GM21515 (cell line): Measurements from ENCODE around the gene RNF152.

ENCODE experiments used
- ATAC-seq: cut with Tn5 transposase; IDR thresholded peaks from one replicate; pipeline ENCODE4 v1.9.1; 2021; ENCODE audit not compliant: unreplicated experiment

RNF152 gene

DNA sequence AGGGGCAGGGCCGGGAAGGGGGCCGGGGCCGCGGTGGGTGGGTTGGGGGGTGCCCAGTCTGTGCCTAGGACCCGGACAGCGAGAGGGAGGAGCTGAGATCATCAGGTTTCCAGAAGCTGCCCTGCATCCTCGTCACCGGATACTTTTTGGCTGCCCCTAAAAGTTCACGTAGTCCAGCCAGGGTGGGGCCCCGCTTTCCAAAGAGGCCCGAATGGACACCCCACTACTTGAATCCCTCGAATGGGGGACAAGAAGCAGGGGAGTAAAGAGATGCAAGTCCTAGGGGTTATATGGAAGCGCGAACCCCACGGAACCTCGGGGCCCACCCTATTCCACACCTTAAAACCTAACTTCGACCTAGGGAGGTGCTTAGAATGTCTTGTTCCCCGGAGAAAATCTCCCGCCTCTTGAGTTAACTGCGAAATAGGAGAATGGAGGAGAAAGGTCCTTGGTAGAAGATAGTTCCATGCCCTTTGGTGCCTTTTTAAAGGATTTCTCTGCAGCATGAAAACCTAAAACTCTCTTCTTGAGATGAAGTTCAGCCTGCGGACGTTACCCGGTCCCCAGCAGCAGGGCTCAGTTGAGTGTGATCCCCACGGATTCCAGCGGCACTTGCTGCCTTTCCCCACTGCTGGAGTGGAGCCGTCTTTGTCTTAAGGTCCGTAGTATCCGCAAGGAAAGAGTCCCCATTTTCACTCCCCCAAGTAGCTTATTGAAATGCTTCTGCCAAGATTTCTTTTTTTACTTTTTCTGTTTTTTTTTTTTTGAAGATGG lies 2.1 kb upstream of the RNF152 start:
- no peak for ATAC-seq

DNA sequence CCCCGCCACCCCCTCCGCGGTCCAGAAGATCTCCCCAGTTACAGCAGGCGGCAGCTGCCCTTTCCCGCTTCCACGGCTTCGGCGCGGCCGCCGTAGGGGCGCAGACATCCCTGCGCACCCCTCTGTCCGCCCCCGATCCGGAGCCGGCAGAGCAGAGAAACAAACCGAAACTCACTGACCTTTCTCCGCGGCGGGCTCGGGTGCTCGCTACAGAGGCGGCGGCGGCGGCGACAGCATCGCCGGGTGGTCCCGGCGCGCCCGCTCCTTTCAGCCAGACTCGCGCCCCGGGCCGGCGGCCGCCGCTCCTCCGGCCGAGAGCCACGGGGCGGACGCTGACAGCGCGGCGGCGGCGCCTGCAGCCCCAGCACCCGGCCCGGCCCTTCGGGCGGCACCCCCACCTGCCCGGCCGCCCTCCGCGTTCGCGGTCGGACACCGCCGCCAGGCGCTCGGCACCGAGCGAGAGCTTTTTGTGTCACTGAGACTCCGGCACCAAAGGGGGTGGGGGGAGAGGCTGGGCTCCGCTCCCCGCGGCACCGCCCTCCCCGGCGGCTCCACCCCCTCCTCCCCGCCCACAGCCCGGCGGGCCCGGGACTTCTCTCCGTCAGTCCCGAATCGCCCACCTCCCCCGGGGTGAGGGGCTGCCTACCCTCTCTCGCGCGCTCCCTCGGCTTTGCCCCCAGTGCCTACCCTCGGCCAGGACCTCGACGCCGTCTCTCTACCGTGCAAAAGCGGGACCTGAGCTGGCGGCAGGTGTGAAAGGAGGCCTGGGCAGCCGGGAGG lies 1.4 kb upstream of the RNF152 start:
- peak; percentile 81 for ATAC-seq

DNA sequence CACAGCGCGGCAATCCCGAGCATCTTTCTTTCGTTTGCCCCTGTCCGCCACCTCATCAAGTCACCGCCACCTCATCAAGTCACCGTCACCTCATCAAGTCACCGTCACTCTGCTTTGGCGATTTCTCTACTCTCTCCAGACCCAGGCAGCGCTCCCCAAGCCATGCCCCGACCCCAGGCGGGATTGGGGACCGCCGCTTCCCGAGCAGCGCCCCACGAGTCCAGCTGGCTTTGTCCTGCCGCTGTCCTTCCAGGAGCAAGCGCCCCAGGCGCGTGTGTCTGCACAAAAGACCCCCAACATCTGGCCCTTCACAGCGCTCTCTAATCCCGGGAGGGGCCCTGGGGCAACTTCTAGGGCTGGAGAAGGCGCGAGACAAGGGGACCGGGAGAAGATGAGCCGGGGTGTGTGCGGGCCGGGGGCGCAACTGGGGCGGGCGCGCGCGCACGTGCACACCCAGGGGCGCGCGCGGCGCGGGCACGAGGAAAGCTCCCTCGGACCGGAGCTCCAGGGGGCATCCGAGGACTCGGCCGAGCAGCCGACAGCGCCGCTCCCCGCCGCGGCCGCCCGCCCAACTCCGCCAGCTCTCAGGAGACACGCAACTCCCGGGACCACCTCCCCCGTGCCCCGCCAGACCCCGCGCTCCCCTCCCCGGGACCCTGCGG lies 633 bp upstream of the RNF152 start:
- peak; percentile 15 for ATAC-seq

DNA sequence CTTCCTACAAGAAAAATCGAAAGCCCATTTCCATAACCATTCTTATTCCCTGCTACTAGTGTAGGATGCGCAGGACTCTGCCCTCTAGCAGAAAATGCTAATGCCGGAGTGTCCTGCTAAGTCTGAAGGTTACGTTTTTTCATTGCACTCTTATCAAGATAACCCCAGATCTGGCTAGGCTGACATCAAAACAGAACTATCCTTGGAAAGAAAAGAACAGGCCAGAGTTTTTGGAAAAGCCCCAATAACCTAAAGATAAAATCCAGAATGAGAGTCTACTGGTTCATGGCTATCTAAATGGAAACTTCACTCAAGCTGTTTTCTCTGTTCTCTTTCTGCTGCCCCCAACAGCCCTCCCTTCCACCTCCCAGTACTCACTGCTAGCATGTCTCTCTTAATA lies 913 bp downstream of the RNF152 start:
- ATAC-seq = no peak

DNA sequence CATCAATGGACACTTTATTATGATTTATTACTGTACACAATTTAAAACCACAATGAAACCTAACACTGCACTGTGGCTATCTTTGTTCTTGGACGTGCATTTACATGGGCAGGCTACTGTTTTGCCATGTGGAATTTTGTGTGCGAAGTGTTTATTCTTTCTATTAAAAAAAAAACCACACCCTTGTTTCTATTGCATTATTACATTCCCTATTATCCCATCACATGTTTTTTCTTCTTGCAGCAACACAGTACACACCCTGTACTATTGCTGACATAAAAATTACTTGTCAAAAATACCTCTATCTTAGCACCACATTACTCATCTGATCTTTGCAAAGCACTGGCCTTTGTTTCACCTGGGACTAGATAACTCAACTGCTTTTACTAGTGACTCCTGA lies 1.5 kb downstream of the RNF152 start:
- no peak for ATAC-seq

DNA sequence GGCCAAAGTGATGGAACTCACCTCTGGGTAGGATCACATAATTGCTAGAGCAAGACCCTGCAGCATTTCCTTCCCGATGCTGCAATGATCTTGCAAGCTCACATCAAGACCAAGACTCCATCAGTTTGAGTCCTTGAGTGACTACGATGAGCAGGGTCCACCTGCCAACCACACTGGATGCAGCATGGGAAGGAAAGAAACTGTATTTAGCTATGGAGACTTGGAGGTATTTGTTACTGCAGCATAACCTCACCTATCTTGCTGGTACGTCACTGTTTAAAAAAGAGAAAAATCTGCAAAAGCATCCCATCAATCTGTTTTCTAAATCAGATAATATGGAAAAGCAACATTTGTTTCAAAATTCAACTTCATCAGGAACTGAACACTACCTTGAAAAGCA lies 2.5 kb downstream of the RNF152 start:
- no peak for ATAC-seq

DNA sequence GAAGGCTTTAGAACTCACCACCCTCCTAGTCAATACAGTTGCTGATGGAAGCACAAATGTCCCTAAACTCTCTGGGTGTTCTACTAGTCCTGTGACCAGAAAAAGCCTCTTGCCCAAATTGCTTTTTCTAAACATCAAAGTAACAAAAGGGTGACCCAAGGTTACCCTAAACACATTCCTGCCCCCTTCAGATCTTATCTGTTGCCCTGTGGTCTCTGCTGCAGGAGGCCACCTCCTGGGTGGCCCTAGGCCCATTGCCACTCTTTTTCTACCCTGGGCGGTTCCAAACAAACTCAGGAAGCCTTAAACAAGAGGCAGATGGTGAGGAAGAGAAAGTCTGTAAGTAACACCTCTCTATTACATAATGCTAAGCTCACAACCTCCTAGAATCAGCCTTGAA lies 3.3 kb downstream of the RNF152 start:
- ATAC-seq = no peak

DNA sequence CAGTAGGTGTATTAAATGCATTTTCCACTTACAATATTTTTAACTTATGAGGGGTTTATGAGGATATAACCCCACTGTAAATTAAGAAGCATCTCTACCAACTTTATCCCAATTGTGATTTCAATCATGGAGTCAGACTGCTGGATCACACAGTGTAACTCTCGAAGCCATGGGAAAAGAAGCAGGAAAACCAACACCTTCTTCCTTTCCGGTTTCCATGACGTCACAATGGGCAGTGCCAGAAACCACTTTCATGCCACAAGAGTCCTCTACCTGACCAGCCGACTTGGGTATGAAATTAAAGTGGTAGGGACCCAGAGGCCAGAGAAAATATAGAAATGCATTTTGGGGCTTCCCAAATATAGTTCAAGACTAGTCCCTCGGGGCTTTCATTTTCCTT lies 4.2 kb downstream of the RNF152 start:
- ATAC-seq = no peak

DNA sequence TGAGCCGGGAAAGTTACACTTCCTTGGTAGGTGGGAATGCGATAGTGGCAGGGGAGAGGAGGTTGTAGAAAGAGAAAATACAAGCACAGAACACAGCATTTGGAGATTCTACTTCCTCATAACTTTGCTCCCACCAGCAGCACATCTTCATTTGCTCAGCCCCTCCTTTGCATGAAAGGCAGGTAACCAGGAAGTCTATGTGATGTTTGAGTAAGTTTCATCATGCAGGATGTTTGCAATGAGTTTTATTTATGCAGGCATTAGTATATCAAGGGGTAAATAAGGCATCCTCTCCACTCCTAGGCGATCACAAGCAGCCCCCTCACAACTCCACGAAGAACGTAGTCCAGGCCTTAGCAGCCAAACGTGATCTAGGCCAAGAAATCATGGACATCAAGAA lies 5.0 kb downstream of the RNF152 start:
- no peak for ATAC-seq

DNA sequence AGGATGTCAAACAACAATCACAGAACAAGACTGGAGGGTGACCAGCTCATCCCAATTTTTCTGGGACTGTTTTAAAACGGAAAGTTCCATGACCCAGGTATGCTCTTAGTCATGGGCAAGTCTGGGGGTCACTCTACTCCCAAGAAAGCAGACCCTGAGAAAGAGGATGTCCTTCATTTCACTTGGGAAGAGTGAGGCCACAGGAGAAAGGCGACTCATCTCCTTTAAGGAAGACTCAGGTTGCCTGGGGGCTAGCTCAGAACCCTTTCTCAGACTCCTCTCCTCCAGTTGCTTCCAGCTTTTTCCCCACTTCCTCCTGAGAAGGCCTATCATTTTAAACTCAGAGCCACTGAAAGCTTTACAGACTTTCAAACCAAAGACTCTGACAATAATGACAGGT lies 9.3 kb downstream of the RNF152 start:
- ATAC-seq = no peak

DNA sequence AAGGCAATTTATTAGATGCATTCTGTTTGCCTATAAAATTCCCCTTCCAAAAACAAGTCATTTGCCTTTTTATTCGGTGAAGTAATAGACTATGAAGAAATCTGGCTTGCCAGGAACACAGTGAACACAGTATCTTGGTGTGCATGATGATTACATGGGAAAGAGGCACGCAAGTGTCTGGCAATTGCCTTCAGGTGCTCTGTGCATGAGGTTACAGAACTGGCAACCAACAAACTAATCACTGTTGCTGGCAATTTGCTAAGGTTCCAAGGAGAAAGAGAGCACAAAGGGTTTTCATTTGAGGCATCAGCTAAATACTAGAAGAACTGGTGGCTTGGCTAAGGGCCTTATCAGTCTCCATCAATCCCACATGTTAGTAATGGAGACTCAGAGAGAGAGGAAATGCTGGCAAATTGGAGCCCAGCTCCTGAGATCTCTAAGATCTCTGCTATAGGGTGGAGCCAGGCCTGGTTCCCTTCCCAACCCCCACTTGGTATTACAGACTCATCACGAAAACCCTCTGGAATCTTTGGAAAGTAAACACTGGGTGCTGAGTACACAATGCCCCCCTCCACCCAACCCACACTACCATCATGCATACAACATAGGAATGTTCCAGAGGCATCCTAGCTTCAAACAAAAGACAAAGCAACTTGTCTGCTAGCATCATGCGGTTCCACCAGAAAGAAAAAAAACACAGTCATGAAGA lies 10.4 kb downstream of the RNF152 start:
- ATAC-seq = no peak

DNA sequence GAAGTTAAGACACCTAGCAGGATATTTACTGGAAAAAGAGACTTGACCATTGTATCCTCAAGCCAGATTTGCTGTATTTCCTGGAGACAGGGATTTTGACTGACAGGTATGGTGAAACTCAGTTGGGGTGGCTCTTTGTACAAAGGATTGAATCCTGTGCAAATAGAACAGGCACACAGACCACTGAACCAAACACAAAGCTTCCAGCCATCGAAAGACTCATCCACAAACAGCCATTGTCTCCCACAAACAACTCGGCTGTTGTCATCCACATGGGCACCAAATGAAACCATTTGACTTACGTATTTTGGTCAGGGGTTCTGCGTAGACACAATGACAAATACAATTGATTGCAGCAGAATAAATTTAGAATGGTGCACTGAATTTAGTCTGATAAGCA lies 15.9 kb downstream of the RNF152 start:
- no peak for ATAC-seq

DNA sequence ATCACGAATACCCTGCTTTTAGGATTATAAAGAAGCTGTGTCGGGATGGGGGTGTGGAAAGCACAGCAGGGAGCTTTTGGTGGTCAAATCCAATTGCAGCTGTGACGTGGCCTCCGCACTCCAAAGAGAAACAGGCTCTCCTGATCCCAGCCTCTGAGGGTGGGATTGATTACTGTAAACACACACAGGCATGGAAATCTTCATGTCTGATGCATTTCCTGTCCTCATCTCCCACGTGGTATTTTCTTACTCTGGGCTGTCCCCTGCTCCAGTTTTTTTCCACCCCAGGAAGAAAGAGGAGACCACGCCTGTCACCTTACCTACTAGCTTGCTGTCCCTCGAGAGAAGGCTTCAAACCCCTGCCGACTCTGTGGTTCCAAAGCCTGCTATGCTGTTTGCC lies 22.7 kb downstream of the RNF152 start:
- no peak for ATAC-seq

DNA sequence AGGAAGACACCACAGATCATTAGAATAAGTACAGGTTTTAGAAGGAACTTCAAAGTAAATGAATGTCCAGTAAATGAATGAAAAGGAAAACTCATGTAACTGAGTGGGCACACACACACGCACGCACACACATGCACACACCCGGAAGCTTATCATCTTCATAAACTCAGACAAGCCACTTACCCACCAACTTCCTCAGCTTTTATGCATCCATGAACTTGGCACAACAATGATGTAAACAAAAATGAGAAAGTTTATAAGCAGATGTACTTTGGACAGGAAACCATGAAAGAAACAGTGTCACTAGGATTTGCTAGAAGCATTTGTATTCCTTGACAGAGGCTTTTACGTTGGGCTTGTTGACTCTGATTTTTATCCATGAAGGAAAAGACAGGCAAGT lies 23.2 kb downstream of the RNF152 start:
- ATAC-seq = no peak

DNA sequence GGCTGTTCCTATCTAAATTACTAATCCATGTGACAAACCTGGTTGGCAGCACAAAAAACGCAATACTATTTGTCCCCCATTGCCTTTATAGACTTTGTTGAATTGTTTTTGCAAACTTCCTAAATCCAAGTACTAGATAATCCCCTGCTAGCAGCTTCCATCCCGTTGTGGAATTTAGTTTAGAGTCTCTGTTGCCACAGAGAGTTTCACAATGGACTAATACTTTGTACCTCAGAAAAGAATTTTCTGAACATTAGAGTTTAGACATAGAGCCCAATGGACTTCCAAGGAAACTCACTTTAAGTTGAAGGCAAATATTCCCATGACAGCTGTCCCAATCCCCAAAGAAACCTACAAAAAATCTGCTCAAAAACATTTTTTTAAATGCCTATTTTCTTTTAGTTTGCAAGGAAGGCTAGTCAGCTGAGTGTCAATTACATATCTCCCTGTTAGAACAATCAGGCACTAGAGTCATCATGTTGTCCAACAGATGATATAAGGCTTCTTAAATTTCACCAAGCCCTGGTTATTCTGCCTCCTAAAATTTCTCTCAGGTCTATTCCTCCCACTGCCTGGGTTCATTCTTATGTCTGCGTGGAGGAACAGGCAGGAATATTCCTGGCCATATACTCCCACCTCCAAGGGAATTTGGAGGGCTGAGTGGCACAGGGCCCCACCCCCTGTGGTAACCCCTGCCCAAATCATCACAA lies 27.2 kb downstream of the RNF152 start:
- ATAC-seq = no peak

DNA sequence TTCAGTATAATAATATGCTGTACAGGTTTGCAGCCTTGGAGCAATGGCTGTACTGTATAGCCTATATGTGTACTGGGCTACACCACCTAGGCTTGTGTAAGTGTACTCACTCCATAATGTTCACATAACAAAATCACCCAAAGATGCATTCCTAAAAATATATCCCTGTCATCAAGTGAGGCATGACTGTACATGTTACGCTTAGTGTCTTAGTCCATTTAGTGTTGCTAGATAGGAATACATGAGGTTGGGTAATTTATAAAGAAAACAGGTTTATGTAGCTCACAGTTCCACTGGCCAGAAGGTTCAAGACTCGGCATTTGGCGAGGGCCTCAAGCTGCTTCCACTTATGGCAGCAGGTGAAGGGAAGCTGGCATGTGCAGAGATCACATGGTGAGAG lies 31.4 kb downstream of the RNF152 start:
- ATAC-seq = no peak

DNA sequence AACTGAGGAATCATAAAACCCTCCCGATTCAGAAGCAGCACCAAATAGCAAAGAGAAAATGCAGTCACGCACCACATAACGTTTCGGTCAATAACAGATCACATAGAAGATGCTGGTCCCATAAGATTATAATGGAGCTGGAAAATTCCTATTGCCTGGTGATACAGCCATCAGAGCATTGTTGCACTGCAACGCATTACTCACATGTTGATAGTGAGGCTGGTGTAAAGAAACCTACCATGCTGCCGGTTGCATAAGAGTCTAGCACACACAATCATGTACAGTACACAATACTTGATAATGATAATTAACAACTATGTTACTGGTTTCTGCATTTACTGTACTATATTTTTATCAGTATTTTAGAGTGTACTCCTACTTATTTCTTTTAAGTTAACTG lies 32.5 kb downstream of the RNF152 start:
- no peak for ATAC-seq

DNA sequence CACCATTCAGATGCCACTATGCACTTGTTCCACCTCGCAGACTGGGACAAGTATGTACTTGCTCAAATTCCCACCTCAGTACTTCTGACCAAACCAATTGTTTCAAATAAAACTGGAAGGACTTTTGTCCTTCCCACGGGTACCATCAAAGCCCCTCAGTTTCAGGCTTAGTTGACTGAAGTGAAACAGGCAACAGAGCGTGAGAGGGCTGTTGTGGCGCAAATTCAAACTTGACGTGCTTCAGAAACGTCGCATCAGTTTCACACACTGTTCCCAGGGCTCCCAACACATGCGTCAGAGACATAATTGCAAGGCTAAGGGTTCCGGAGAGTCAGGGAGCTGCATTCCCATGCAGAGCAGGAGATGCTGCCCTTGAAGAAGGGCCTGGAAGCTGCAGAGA lies 33.7 kb downstream of the RNF152 start:
- ATAC-seq = no peak

DNA sequence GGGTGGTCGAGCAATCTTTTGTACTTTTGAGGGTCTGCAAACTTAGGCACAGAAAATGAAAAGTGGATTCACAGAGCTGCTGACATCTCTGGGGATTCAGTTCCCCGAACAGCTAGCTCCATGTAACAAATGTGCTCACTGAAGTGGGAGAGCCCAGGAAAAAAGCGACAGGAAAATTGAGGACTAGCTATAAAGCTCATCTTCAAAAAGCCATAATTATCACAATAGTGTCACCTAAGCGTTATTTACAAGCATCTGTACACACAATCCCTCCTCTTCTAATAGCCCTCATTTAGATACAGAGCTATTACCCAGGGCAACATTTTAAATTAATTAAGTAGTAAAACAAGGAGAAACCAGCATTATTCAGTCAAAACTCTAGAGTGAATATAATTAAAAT lies 36.1 kb downstream of the RNF152 start:
- no peak for ATAC-seq

DNA sequence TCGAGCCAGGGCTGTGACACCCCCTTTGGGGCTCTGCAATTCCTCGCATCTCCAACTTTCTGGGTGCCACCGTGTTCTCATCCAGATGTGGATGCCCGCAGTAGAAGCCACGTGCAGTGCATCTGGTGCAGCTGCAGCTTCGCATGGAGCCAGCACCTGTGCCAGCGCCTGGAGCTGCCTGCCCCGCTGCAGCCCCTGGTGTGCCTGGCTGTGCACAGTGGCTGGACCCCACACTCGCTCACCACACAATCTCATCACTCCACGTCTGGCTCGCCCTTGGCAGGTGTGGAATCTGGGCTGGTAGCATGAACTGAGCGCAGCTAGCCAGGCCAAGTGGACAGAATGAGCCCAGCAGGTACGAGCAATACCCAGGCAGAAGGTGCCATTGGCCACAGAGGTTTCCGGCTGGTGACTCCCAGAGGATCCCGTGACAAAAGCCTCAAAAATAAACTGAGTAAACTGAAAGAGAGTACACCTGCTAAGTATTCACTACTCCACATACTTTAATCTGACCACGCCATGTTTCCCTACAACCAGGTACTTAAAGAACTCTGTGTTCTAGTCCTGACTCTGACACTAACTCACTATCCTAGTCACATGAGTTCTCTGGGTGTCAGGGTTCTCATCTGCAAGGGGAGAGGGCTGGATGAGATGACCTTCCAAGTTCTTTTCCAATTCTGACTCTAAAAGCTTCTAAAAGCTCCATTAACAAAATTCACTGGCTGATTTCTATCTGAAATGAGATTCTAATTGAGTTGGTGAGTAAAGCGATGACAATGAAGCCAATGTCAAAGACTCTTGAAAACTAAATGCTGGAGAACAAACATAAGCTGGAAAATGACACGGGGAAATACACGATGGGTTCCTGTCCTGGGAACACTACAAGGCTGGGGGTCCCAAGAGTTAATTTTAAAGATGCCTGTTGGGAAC lies 37.1 kb downstream of the RNF152 start:
- no peak for ATAC-seq
